Activated naive CD4-positive, alpha-beta T cell treated with anti-CD3 and anti-CD28 coated beads for 36 hours (primary cell): ENCODE results near the gene RHOD. TPM values are rescaled to one million over a fixed set of nuclear protein-coding genes. Genes with fewer than 3 reads are reported as not detected.

Experiments used
- CTCF ChIA-PET: fragments of 350-600 bp; sonication (Branson Sonifier 250); formaldehyde crosslinking; loops from one replicate; lab custom pipeline; 2021; ENCODE audit warnings: antibody characterized with exemption; lab: Charles Lee
- DNase-seq: peaks from one replicate; pipeline ENCODE4 v3.0.0-alpha.2; 2020
- H3K27ac Mint-ChIP-seq: one replicate; pipeline ENCODE4 v1.8.0; 2021; ENCODE audit warnings: mild to moderate bottlenecking, mixed read lengths
- H3K27me3 Mint-ChIP-seq: one replicate; pipeline ENCODE4 v1.8.0; 2021; ENCODE audit warnings: low read depth, mixed read lengths
- H3K36me3 Mint-ChIP-seq: one replicate; pipeline ENCODE4 v1.8.0; 2021; ENCODE audit warnings: low read depth, mixed read lengths
- H3K4me1 Mint-ChIP-seq: one replicate; pipeline ENCODE4 v1.8.0; 2021; ENCODE audit warnings: low read depth, mixed read lengths
- H3K4me3 Mint-ChIP-seq: one replicate; pipeline ENCODE4 v1.8.0; 2021; ENCODE audit warnings: mild to moderate bottlenecking, moderate library complexity, mixed read lengths
- H3K9me3 Mint-ChIP-seq: one replicate; pipeline ENCODE4 v1.8.0; 2021; ENCODE audit warnings: mixed read lengths
- intact Hi-C: fragments of 100-400 bp; cut with micrococcal nuclease; formaldehyde crosslinking; loops from one replicate; pipeline ENCODE4 v1.15.1; 2023
- total RNA-seq, 2 experiments: library from RNA; stranded (reverse); gene quantifications; one replicate each; pipeline ENCODE4 v1.2.3, GENCODE V29; 2021

RHOD gene
- total RNA-seq, 2 experiments from 2014 or later, result 0.64 to 0.98 TPM

- intact Hi-C loops, result no loop called here
These were observed 17.3 kb downstream of the RHOD start for GRCh38 chr11:67073908-67074307.

GRCh38 chr11:67076202-67076601 lies 19.6 kb downstream of the RHOD start:
- Mint-ChIP-seq H3K4me1 (peaks cover 12% of the 10 kb centered on the region), H3K4me3 (no peak overlapping the region), H3K9me3 (no peaks in the 10 kb centered on the region), H3K27ac (no peak overlapping the region), H3K27me3 (no peaks in the 10 kb centered on the region), H3K36me3 (no peaks in the 10 kb centered on the region)
- intact Hi-C loops, result no loop called here
- no peak for DNase-seq
- CTCF ChIA-PET, result interaction anchor here (0.7 to 8.6 kb wide), 5 partner anchors 22 to 306 kb away, joined by 3 to 94 read pairs (median 3); partner anchors contain the start of gene RHOD

More at GRCh38 chr11:67073908-67074307, 17.3 kb downstream of the RHOD start:
- DNase-seq, result no peak
- Mint-ChIP-seq H3K27ac (no peak overlapping the region), H3K4me3 (no peak overlapping the region), H3K9me3 (no peaks in the 10 kb centered on the region), H3K4me1 (peaks cover 7% of the 10 kb centered on the region), H3K36me3 (no peaks in the 10 kb centered on the region), H3K27me3 (no peaks in the 10 kb centered on the region)
- CTCF ChIA-PET, result interaction anchor here (0.7 to 8.6 kb wide), 5 partner anchors 12 to 188 kb away, joined by 3 to 94 read pairs (median 6); partner anchors contain the start of gene RHOD

- Mint-ChIP-seq H3K4me3 (no peak overlapping the region), H3K9me3 (no peaks in the 10 kb centered on the region), H3K4me1 (peaks cover 19% of the 10 kb centered on the region), H3K36me3 (no peaks in the 10 kb centered on the region), H3K27me3 (peaks cover 4% of the 10 kb centered on the region), H3K27ac (no peak overlapping the region)
- intact Hi-C loops, result no loop called here
- no peak for DNase-seq
- CTCF ChIA-PET, result interaction anchor here (0.9 kb wide), 1 partner anchor 24 kb away, joined by 3 read pairs; no protein-coding TSS in a partner anchor
These were observed 22.5 kb downstream of the RHOD start for GRCh38 chr11:67079065-67079705.

- peaks cover 19% of the 10 kb centered on the region for H3K4me1 Mint-ChIP-seq
- H3K4me3 Mint-ChIP-seq, result peak overlapping the region; percentile 47
- CTCF ChIA-PET, result interaction anchor here (0.6 to 2.1 kb wide), 17 partner anchors 10 to 583 kb away, joined by 3 to 11 read pairs (median 4); no protein-coding TSS in a partner anchor
- no peaks in the 10 kb centered on the region for H3K36me3 Mint-ChIP-seq
- peaks cover 4% of the 10 kb centered on the region for H3K27me3 Mint-ChIP-seq
- intact Hi-C loops, result loop anchor here (2.0 to 5.0 kb wide), 2 partner anchors 37 to 180 kb away; partner anchors contain the start of gene KDM2A
- DNase-seq, result peak; percentile 41
- H3K9me3 Mint-ChIP-seq, result no peaks in the 10 kb centered on the region
- no peak overlapping the region for H3K27ac Mint-ChIP-seq
These were observed 25.6 kb downstream of the RHOD start for GRCh38 chr11:67082071-67082791.

GRCh38 chr11:67083786-67084366 lies 27.2 kb downstream of the RHOD start:
- peaks cover 4% of the 10 kb centered on the region for H3K27me3 Mint-ChIP-seq
- no peaks in the 10 kb centered on the region for H3K9me3 Mint-ChIP-seq
- no peaks in the 10 kb centered on the region for H3K36me3 Mint-ChIP-seq
- no peak overlapping the region for H3K27ac Mint-ChIP-seq
- no peak for DNase-seq
- CTCF ChIA-PET, result interaction anchor here (0.7 kb wide), 1 partner anchor 29 kb away, joined by 3 read pairs; no protein-coding TSS in a partner anchor
- peaks cover 16% of the 10 kb centered on the region for H3K4me1 Mint-ChIP-seq
- intact Hi-C loops, result loop anchor here (2.0 to 5.0 kb wide), 2 partner anchors 35 to 178 kb away; partner anchors contain the start of gene KDM2A
- H3K4me3 Mint-ChIP-seq, result no peak overlapping the region

GRCh38 chr11:67085617-67086016 lies 29.0 kb downstream of the RHOD start:
- CTCF ChIA-PET, result interaction anchor here (1.0 kb wide), 1 partner anchor 11 kb away, joined by 6 read pairs; no protein-coding TSS in a partner anchor
- intact Hi-C loops, result no loop called here
- Mint-ChIP-seq H3K4me3 (no peak overlapping the region), H3K27me3 (peaks cover 4% of the 10 kb centered on the region), H3K9me3 (no peaks in the 10 kb centered on the region), H3K36me3 (no peaks in the 10 kb centered on the region), H3K4me1 (peaks cover 11% of the 10 kb centered on the region), H3K27ac (no peak overlapping the region)
- DNase-seq, result no peak

GRCh38 chr11:67090717-67091116 lies 34.1 kb downstream of the RHOD start:
- H3K4me1 Mint-ChIP-seq, result no peaks in the 10 kb centered on the region
- H3K27me3 Mint-ChIP-seq, result no peaks in the 10 kb centered on the region
- no peaks in the 10 kb centered on the region for H3K36me3 Mint-ChIP-seq
- H3K9me3 Mint-ChIP-seq, result no peaks in the 10 kb centered on the region
- no peak for DNase-seq
- no peak overlapping the region for H3K4me3 Mint-ChIP-seq
- intact Hi-C loops, result no loop called here
- CTCF ChIA-PET, result no interaction called here
- H3K27ac Mint-ChIP-seq, result no peak overlapping the region

GRCh38 chr11:67095214-67095507 lies 38.5 kb downstream of the RHOD start:
- Mint-ChIP-seq H3K27ac (no peak overlapping the region), H3K36me3 (no peaks in the 10 kb centered on the region), H3K4me3 (no peak overlapping the region), H3K4me1 (peaks cover 6% of the 10 kb centered on the region), H3K27me3 (no peaks in the 10 kb centered on the region), H3K9me3 (no peaks in the 10 kb centered on the region)
- intact Hi-C loops, result no loop called here
- CTCF ChIA-PET, result interaction anchor here (0.6 to 2.1 kb wide), 4 partner anchors 13 to 109 kb away, joined by 3 to 9 read pairs (median 4); no protein-coding TSS in a partner anchor
- DNase-seq, result no peak

GRCh38 chr11:67098799-67099429 lies 42.3 kb downstream of the RHOD start:
- intact Hi-C loops, result no loop called here
- H3K9me3 Mint-ChIP-seq, result no peaks in the 10 kb centered on the region
- H3K4me1 Mint-ChIP-seq, result peaks cover 19% of the 10 kb centered on the region
- H3K27me3 Mint-ChIP-seq, result no peaks in the 10 kb centered on the region
- H3K27ac Mint-ChIP-seq, result no peak overlapping the region
- H3K4me3 Mint-ChIP-seq, result no peak overlapping the region
- H3K36me3 Mint-ChIP-seq, result no peaks in the 10 kb centered on the region
- CTCF ChIA-PET, result interaction anchor here (0.8 to 0.9 kb wide), 2 partner anchors 9 to 18 kb away, joined by 4 to 5 read pairs; no protein-coding TSS in a partner anchor
- DNase-seq, result no peak

- Mint-ChIP-seq H3K4me3 (no peak overlapping the region), H3K9me3 (no peaks in the 10 kb centered on the region)
- intact Hi-C loops, result no loop called here
These were observed 43.2 kb downstream of the RHOD start for GRCh38 chr11:67099831-67100324.

GRCh38 chr11:67102664-67103063 lies 46.0 kb downstream of the RHOD start:
- H3K4me1 Mint-ChIP-seq, result peaks cover 32% of the 10 kb centered on the region
- intact Hi-C loops, result no loop called here
- H3K9me3 Mint-ChIP-seq, result no peaks in the 10 kb centered on the region
- CTCF ChIA-PET, result interaction anchor here (0.6 to 2.0 kb wide), 4 partner anchors 14 to 67 kb away, joined by 3 to 6 read pairs (median 3); no protein-coding TSS in a partner anchor
- H3K36me3 Mint-ChIP-seq, result no peaks in the 10 kb centered on the region
- H3K27ac Mint-ChIP-seq, result no peak overlapping the region
- no peaks in the 10 kb centered on the region for H3K27me3 Mint-ChIP-seq
- DNase-seq, result no peak
- no peak overlapping the region for H3K4me3 Mint-ChIP-seq

More at GRCh38 chr11:67099831-67100324, 43.2 kb downstream of the RHOD start:
- Mint-ChIP-seq H3K27ac (peak overlapping the region; percentile 76), H3K36me3 (no peaks in the 10 kb centered on the region), H3K27me3 (no peaks in the 10 kb centered on the region), H3K4me1 (peaks cover 29% of the 10 kb centered on the region)
- CTCF ChIA-PET, result no interaction called here
- DNase-seq, result no peak
